Glutamatergic neuron (in vitro differentiated cells): ENCODE data around the gene REPS2. TPM values are rescaled to one million over a fixed set of nuclear protein-coding genes. Genes with fewer than 3 reads are reported as not detected.
"Not testable (repeated sequence)": the region's sequence is repeated elsewhere in the genome, so short reads cannot be mapped to it uniquely, and the experiment has no call there.

Experiments
- DNase-seq: peaks from one replicate; pipeline ENCODE4 v3.0.0; 2022
- H3K27ac Mint-ChIP-seq: one replicate; pipeline ENCODE4 v1.8.0; 2020; ENCODE audit warnings: mild to moderate bottlenecking, mixed read lengths, inconsistent platforms; ENCODE audit not compliant: unreplicated experiment
- H3K27me3 Mint-ChIP-seq: one replicate; pipeline ENCODE4 v1.8.0; 2020; ENCODE audit warnings: mild to moderate bottlenecking, moderate library complexity, mixed read lengths, inconsistent platforms; ENCODE audit not compliant: unreplicated experiment
- H3K36me3 Mint-ChIP-seq: one replicate; pipeline ENCODE4 v1.8.0; 2020; ENCODE audit warnings: mild to moderate bottlenecking, mixed read lengths, inconsistent platforms; ENCODE audit not compliant: unreplicated experiment
- H3K4me1 Mint-ChIP-seq: one replicate; pipeline ENCODE4 v1.8.0; 2020; ENCODE audit warnings: mild to moderate bottlenecking, low read depth, mixed read lengths, inconsistent platforms; ENCODE audit not compliant: unreplicated experiment
- H3K4me3 Mint-ChIP-seq: one replicate; pipeline ENCODE4 v1.8.0; 2020; ENCODE audit warnings: mild to moderate bottlenecking, mixed read lengths, inconsistent platforms; ENCODE audit not compliant: unreplicated experiment
- H3K9me3 Mint-ChIP-seq: one replicate; pipeline ENCODE4 v1.8.0; 2020; ENCODE audit warnings: mild to moderate bottlenecking, moderate library complexity, mixed read lengths, inconsistent platforms; ENCODE audit not compliant: unreplicated experiment
- CTCF ChIP-seq: fragments of 200-600 bp; sonication (generic); IDR thresholded peaks from one replicate; pipeline ENCODE4 v1.5.0; 2021; ENCODE audit not compliant: partially characterized antibody, unreplicated experiment
- total RNA-seq: library from RNA; stranded (reverse); fragmentation: NEBNext Ultra II Directional; extraction: Animal tissue kit (Norgen Biotek cat#: 25700); gene quantifications from one replicate; pipeline ENCODE4 v1.2.1, GENCODE V29; 2021; ENCODE audit not compliant: unreplicated experiment

The REPS2 gene
- total RNA-seq, 1 donor from 2014 or later, result 3.1 TPM

- DNase-seq, result no peak
- Mint-ChIP-seq H3K27ac (no peak overlapping the region), H3K4me1 (no peaks in the 10 kb centered on the region), H3K27me3 (no peaks in the 10 kb centered on the region), H3K36me3 (no peaks in the 10 kb centered on the region), H3K9me3 (no peaks in the 10 kb centered on the region), H3K4me3 (no peak overlapping the region)
- no peak for TF ChIP-seq CTCF
Measured at GRCh38 chrX:16963216-16963615, 16.8 kb downstream of the REPS2 start.

GRCh38 chrX:16964976-16965375 lies 18.5 kb downstream of the REPS2 start:
- H3K36me3 Mint-ChIP-seq, H3K27me3 Mint-ChIP-seq, H3K4me3 Mint-ChIP-seq, H3K4me1 Mint-ChIP-seq, DNase-seq, H3K27ac Mint-ChIP-seq, H3K9me3 Mint-ChIP-seq: not testable (repeated sequence)

GRCh38 chrX:16966752-16967448 lies 20.4 kb downstream of the REPS2 start:
- H3K4me1 Mint-ChIP-seq, result no peaks in the 10 kb centered on the region

GRCh38 chrX:16968753-16969152 lies 22.3 kb downstream of the REPS2 start:
- H3K27me3 Mint-ChIP-seq, H3K27ac Mint-ChIP-seq, H3K36me3 Mint-ChIP-seq, H3K9me3 Mint-ChIP-seq, H3K4me3 Mint-ChIP-seq, DNase-seq, H3K4me1 Mint-ChIP-seq: not testable (repeated sequence)

More at GRCh38 chrX:16966752-16967448, 20.4 kb downstream of the REPS2 start:
- TF ChIP-seq CTCF, result no peak
- no peak overlapping the region for H3K4me3 Mint-ChIP-seq
- no peaks in the 10 kb centered on the region for H3K9me3 Mint-ChIP-seq
- H3K27ac Mint-ChIP-seq, result no peak overlapping the region
- no peaks in the 10 kb centered on the region for H3K36me3 Mint-ChIP-seq
- H3K27me3 Mint-ChIP-seq, result peaks cover 1% of the 10 kb centered on the region
- DNase-seq, result no peak

GRCh38 chrX:16970977-16971376 lies 24.5 kb downstream of the REPS2 start:
- no peak overlapping the region for H3K27ac Mint-ChIP-seq

More at GRCh38 chrX:16970977-16971376, 24.5 kb downstream of the REPS2 start:
- no peaks in the 10 kb centered on the region for H3K4me1 Mint-ChIP-seq
- TF ChIP-seq CTCF, result no peak
- peaks cover 1% of the 10 kb centered on the region for H3K27me3 Mint-ChIP-seq
- H3K36me3 Mint-ChIP-seq, result no peaks in the 10 kb centered on the region
- DNase-seq, result no peak
- no peaks in the 10 kb centered on the region for H3K9me3 Mint-ChIP-seq
- no peak overlapping the region for H3K4me3 Mint-ChIP-seq
